Epithelial cell of esophagus (primary cell): Measurements from ENCODE around the gene ADAMTS14.
A peak's percentile ranks its signal among the peaks of the same experiment; 100 is the strongest.

Experiments used
- DNase-seq: peaks from one replicate; pipeline ENCODE4 v3.0.0; 2010; ENCODE audit warnings: low read depth
- H3K4me3 ChIP-seq: 2 replicates; pipeline ENCODE4 v1.5.1; 2011; ENCODE audit warnings: mild to moderate bottlenecking, low read length, control low read depth
- CTCF ChIP-seq: IDR thresholded peaks from 2 replicates; pipeline ENCODE4 v1.5.1; 2011; ENCODE audit warnings: low read depth, mild to moderate bottlenecking, low read length, control low read depth, inconsistent platforms; ENCODE audit not compliant: insufficient read depth; ENCODE audit errors: missing control alignments

The ADAMTS14 gene

GRCh38 chr10:70781461-70782051 is 109.2 kb downstream of the ADAMTS14 start:
- TF ChIP-seq CTCF, result no peak

GRCh38 chr10:70782086-70782745 is 109.9 kb downstream of the ADAMTS14 start:
- DNase-seq, result no peak
- H3K4me3 ChIP-seq, result no peak overlapping the region
- no peak for TF ChIP-seq CTCF

More at GRCh38 chr10:70781461-70782051, 109.2 kb downstream of the ADAMTS14 start:
- DNase-seq, result no peak
- H3K4me3 ChIP-seq, result no peak overlapping the region

GRCh38 chr10:70782746-70783680 is 110.7 kb downstream of the ADAMTS14 start:
- no peak for DNase-seq
- no peak overlapping the region for H3K4me3 ChIP-seq
- no peak for TF ChIP-seq CTCF

GRCh38 chr10:70784016-70784415 is 111.7 kb downstream of the ADAMTS14 start:
- TF ChIP-seq CTCF, result no peak
- DNase-seq, result no peak
- no peak overlapping the region for H3K4me3 ChIP-seq

GRCh38 chr10:70784471-70784870 is 112.2 kb downstream of the ADAMTS14 start:
- peak; percentile 43 for DNase-seq
- TF ChIP-seq CTCF, result no peak
- no peak overlapping the region for H3K4me3 ChIP-seq

- no peak for DNase-seq
- H3K4me3 ChIP-seq, result no peak within 1 kb of the TSS
- no peak for TF ChIP-seq CTCF
Measured at GRCh38 chr10:70785190-70785589, 112.9 kb downstream of the ADAMTS14 start, which contains the start of gene TBATA. TSS of gene TBATA (minus strand) at chr10:70785377. CDS start at chr10:70783379, 1,998 bp downstream.
